Urinary bladder (tissue), 4 donors: ENCODE results near the gene ALKBH3. TPM values are rescaled to one million over a fixed set of nuclear protein-coding genes. Genes with fewer than 3 reads are reported as not detected.
A peak's percentile ranks its signal among the peaks of the same experiment; 100 is the strongest.

Source experiments
- DNase-seq: peaks from one replicate; pipeline ENCODE4 v3.0.0-alpha.2; 2015; ENCODE audit errors: extremely low spot score
- H3K27ac ChIP-seq: one replicate; pipeline ENCODE4 v1.5.1; 2013; ENCODE audit warnings: low read depth, mild to moderate bottlenecking, moderate library complexity
- H3K36me3 ChIP-seq: one replicate; pipeline ENCODE4 v1.6.1; 2013; ENCODE audit warnings: mild to moderate bottlenecking, moderate library complexity; ENCODE audit not compliant: insufficient read depth
- H3K4me1 ChIP-seq: one replicate; pipeline ENCODE4 v1.6.1; 2013; ENCODE audit warnings: mild to moderate bottlenecking, moderate library complexity; ENCODE audit not compliant: insufficient read depth
- H3K4me3 ChIP-seq: one replicate; pipeline ENCODE4 v1.5.1; 2013; ENCODE audit warnings: low read depth, low read length
- WGBS: extraction: QIAGEN DNeasy Blood & Tissue Kit; methylation state at CpG from one replicate; pipeline ENCODE4 v1.1.7; 2013; 5-methylcytosine and 5-hydroxymethylcytosine counted together
- polyA plus RNA-seq: library from polyadenylated mRNA; stranded (reverse); fragments of 200-250 nt; gene quantifications from one replicate; pipeline ENCODE4 v1.2.3, GENCODE V29; 2013
- total RNA-seq: library from RNA; depleted of rRNA; stranded (reverse); fragments of >200 nt; gene quantifications from one replicate; pipeline ENCODE4 v1.2.3, GENCODE V29; 2014
- donor health status: healthy with polysubstance abuse.
- donor health status: healthy.

ALKBH3 gene
- total and polyA plus RNA-seq, 2 donors = 27.7 to 30.2 TPM

DNA sequence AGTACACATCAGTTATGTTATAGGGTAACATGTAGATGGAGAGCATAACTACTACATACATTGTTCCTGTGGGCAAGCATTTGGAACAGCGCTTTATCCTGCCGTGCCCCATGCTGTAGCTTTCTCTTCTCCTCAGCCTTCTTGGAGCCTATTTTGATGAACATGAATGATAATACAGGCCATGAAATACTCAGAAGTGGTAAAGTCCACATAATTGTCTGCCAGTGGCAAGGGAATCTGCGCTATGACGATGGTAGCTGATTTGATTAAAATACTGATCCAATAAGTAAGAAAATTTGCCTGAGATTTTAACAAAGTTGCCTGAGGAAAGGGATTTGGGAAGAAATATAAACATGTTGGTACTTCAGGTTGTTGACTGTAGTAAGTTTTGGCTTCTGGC lies 23.3 kb downstream of the ALKBH3 start:
- no peak overlapping the region for H3K27ac ChIP-seq
- WGBS = 90% methylated on average over 4 of the region's 4 CpGs
- no peaks in the 10 kb centered on the region for H3K4me1 ChIP-seq
- peaks cover 2% of the 10 kb centered on the region for H3K36me3 ChIP-seq
- H3K4me3 ChIP-seq = no peak overlapping the region
- DNase-seq = no peak

DNA sequence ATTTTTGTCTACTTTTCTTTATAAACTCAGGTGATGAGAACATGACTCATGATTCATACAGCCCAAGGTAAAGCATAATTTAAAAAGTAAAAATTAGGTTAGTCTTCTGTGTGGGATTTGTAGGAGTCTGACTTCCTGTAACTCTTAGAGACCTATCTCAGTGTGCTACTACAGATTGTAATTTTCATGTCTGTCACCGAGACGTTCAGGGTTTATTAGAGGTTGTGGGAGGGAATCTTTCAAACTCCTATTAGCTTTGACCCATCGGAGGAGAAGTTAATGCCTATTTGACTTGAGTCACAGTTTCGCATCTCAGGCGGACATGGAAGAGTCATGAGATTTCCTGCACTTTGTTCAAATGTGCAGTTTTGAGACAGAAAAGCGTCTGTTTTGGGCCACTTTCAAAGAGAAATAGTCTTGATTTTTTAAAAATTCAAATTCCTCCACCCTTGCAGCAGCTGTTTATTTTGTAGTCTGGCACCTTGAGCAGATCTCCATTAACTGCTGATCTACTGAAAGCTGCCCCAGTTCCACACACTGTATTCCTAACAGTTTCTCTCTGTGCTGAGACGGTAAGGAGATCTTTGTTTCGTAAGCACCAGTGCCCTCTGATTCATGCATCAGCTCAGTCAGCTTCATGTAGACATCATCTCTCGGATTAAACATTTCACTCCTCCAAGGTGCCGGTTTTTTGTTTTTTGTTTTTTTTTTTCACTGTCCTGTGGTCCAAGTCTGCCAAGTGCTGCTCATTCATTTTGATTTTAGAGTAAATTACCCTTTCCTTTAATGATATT lies 24.3 kb downstream of the ALKBH3 start:
- no peak for DNase-seq
- Histone ChIP-seq H3K27ac (peak overlapping the region; percentile 86), H3K4me1 (no peaks in the 10 kb centered on the region), H3K4me3 (no peak overlapping the region), H3K36me3 (peaks cover 2% of the 10 kb centered on the region)
- WGBS = 41% methylated on average over 10 of the region's 10 CpGs

DNA sequence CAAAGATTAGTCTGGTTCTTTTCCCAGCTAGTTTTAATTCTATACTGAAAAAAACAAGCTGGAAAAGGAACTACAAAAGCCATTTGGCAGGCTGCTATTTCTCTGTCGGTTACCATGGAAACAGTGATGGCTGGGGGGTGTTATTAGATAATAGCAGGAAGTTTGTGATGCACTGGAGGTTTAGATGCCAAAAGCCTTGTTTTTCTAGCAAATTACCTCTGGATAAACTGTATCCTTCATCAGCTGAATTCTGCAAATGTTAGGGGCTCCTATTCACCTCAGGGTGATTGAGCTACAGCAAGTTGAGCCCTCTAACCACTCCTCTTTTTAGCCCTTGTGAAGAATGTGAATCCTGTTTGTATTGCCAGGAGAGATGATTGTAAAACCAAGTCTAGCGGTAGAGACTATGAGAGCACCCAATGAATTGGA lies 25.2 kb downstream of the ALKBH3 start:
- Histone ChIP-seq H3K36me3 (peaks cover 2% of the 10 kb centered on the region), H3K4me3 (no peak overlapping the region), H3K27ac (no peak overlapping the region), H3K4me1 (no peaks in the 10 kb centered on the region)
- 55% methylated on average over 2 of the region's 2 CpGs for WGBS
- peak; percentile 77 for DNase-seq

DNA sequence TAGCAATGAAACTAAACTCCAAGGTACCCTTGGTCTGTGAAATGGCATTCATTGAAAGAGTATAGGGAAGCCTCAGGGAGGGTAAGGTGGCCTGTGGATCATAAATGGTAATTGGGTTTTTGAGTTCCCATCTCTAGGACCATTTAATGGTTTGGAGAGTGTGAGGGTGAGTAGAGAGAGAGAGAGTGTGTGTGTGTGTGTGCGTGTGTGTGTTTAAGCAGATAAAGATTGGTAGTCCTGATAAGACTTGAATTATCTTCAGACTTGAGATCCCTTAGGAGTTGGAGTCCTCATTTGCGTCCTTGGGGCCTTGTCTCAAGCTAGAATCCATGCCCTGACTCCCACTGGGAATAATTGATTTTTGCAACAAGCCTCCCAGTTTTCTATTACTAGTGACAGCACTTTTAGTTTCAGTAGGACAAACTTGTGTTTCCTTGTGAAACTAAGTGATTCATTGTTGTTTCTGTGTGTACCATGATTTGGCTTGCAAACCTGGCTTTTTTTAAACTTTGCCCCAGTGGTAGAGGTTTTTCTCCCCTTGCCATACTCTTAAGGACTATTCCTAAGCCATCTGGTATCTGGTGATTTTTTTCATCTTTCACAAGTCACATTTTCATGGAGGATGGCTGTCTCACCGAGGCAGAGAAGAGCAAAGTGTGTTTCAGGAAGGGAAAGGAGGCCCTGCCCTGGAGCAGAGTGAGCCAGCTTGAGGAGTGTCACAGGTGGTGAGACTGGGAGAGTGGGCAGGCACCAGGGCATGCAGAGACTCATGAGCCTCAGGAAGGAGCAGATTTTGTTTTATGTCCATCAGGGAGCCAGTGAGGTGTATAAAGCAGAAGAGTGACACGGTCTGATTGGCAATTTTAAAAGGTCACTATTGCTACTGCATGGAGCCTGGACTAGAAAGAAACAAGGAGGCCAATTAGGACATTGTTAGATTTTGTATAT lies 26.7 kb downstream of the ALKBH3 start:
- no peak overlapping the region for H3K4me3 ChIP-seq
- 76% methylated on average over 4 of the region's 4 CpGs for WGBS
- H3K4me1 ChIP-seq = no peaks in the 10 kb centered on the region
- H3K27ac ChIP-seq = no peak overlapping the region
- no peaks in the 10 kb centered on the region for H3K36me3 ChIP-seq
- DNase-seq = no peak

DNA sequence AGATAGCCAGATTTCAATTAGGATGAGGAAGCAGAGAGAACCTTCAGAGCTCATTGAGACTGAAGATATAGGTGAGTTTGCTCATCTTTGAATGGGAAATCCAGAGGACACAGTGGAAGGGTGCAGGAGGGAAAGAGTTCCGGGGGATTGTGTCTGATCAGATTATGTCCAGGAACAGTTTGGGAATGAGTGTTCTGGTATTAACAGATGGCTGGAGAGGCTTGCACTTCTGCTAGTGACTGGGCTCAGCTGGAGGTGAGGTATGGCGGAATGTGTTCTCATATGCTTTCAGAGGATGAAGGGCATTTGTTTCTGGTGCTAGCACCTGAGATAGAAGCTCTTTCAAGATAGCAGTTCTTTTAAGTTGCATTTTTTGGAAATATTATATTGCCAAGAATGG lies 27.6 kb downstream of the ALKBH3 start:
- WGBS = 98% methylated on average over 2 of the region's 2 CpGs
- H3K4me1 ChIP-seq = no peaks in the 10 kb centered on the region
- DNase-seq = no peak
- no peak overlapping the region for H3K4me3 ChIP-seq
- H3K27ac ChIP-seq = no peak overlapping the region
- no peaks in the 10 kb centered on the region for H3K36me3 ChIP-seq

DNA sequence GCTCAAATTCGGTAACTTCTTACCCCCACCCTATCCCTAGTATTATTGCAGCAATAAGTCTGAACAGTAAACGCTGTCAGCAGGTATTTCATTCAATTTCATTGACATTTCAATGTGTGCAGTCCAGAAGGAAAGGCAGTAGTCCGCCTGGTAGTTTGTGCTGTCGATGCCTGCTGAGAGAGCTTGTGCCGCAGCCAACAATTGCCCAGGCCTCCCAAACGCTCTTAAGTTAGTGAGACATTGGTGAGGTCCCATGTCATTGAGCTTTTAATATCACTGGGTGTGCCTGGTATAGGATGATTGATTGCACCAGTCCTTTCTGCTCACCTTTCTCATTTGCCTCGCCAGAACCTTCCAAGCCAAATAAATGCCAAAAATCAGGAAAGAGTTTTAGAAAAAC lies 28.1 kb downstream of the ALKBH3 start:
- H3K4me1 ChIP-seq = no peaks in the 10 kb centered on the region
- no peak overlapping the region for H3K4me3 ChIP-seq
- WGBS = 93% methylated on average over 7 of the region's 7 CpGs
- no peak overlapping the region for H3K27ac ChIP-seq
- no peak for DNase-seq
- H3K36me3 ChIP-seq = no peaks in the 10 kb centered on the region

DNA sequence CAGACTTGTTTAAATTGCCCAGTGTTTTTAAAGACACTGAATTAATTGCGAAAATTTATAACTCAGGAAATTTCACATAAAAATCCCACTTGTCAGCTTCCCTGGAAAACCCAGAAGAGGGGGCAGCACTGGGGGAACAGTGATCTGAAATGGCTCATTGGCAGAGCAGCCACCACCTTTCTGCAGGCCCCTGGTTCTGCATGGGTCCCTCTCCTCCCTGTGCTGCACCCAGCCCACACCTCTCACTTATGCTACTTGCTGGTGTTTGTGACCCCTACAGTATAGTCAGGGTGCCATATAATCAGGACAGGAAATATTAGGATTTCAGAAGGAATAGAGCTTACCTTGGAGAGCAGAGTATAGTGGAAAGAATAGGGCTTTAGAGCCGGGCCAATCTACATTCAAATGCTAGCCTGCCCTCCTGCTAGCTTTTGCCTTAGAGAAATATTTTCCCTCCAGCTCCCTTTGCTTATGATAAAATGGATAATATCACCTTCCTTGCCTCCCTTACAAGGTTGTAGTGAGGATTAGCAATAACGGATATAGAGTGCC lies 33.3 kb downstream of the ALKBH3 start:
- H3K4me1 ChIP-seq = peaks cover 1% of the 10 kb centered on the region
- no peak for DNase-seq
- no peak overlapping the region for H3K27ac ChIP-seq
- H3K4me3 ChIP-seq = no peak overlapping the region
- 74% methylated on average over 3 of the region's 3 CpGs for WGBS
- H3K36me3 ChIP-seq = no peaks in the 10 kb centered on the region

DNA sequence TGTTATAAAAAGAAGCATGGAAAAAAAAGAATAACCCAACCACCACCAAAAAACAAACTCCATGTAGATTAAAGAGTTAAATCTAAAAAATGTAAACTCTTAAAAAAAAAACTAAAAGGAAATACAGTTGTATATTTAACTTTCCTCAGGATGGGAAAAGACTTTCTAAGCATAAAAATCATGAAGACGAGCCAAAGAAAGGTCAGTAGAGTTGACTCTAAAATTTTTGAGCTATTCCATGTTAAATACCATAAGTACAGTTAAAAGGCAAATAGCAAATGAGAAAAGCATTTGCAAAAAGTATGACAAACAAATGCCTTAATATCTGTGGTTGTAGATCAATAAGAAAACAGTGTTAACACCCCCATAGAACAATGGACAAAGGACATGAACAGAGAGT lies 33.8 kb downstream of the ALKBH3 start:
- no peak for DNase-seq
- peaks cover 1% of the 10 kb centered on the region for H3K4me1 ChIP-seq
- no peaks in the 10 kb centered on the region for H3K36me3 ChIP-seq
- H3K27ac ChIP-seq = no peak overlapping the region
- 45% methylated on average over 1 of the region's 1 CpG for WGBS
- no peak overlapping the region for H3K4me3 ChIP-seq

DNA sequence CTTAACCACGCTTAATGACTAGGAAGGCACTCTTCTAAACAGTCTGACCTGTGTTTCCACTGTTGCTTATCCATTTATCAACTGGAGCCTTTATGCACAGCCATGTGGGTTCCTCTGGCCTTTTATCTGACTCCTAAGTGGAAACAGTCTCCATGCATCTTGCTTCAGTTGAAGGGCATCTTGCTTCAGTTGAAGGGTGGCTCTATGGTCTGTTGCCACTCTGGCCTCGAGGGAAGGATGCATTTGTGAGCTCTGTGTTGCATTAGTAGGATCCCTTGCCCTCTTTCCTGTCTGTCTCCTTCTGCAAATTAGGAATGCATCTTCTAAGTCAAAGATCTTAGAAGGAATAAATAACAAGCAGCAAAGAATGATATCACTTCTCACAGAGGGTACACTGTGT lies 36.0 kb downstream of the ALKBH3 start:
- H3K27ac ChIP-seq = no peak overlapping the region
- H3K4me3 ChIP-seq = no peak overlapping the region
- H3K4me1 ChIP-seq = peaks cover 1% of the 10 kb centered on the region
- 62% methylated on average over 2 of the region's 2 CpGs for WGBS
- H3K36me3 ChIP-seq = no peaks in the 10 kb centered on the region
- DNase-seq = no peak

DNA sequence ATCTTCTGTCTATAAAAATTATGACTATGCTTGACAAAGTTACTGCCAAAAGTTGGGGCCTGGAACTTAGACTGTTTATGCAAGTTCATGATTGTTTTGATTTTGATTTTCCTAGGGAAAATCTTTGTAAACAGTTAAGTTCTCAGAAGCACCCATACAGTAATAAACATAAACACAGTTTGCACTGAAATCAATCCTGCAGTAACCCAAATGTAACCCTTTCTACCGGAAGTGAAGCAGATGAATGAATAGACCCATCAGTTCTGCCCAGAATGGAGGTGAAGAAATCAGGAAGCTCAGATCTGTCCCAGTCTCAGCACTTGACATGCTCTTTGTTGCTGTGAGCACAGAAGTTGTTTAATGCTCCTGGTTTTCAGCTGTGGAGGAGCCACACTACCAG lies 37.2 kb downstream of the ALKBH3 start:
- peak overlapping the region; percentile 69 for H3K27ac ChIP-seq
- WGBS = 39% methylated on average over 1 of the region's 1 CpG
- peaks cover 1% of the 10 kb centered on the region for H3K4me1 ChIP-seq
- no peaks in the 10 kb centered on the region for H3K36me3 ChIP-seq
- H3K4me3 ChIP-seq = no peak overlapping the region
- DNase-seq = no peak

DNA sequence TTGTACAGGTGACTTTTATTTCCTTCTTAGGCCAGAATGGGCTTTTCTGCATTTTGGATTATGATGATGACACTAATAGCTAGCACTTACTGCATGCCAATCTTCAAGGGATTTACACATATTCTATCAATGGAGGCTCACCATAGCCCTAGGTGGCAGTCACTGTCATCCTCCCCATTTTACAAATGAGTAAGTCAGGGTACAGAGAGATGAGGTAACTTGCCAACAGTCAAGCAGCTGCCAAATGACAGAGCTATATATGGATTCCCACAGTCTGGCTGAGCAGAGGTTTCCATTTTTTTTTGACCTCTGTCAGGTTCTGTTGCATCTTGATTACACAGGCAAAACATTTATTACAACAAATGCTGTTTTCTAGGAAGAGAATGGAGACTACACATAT lies 38.0 kb downstream of the ALKBH3 start:
- Histone ChIP-seq H3K36me3 (no peaks in the 10 kb centered on the region), H3K4me1 (peaks cover 1% of the 10 kb centered on the region), H3K4me3 (no peak overlapping the region), H3K27ac (no peak overlapping the region)
- no peak for DNase-seq

DNA sequence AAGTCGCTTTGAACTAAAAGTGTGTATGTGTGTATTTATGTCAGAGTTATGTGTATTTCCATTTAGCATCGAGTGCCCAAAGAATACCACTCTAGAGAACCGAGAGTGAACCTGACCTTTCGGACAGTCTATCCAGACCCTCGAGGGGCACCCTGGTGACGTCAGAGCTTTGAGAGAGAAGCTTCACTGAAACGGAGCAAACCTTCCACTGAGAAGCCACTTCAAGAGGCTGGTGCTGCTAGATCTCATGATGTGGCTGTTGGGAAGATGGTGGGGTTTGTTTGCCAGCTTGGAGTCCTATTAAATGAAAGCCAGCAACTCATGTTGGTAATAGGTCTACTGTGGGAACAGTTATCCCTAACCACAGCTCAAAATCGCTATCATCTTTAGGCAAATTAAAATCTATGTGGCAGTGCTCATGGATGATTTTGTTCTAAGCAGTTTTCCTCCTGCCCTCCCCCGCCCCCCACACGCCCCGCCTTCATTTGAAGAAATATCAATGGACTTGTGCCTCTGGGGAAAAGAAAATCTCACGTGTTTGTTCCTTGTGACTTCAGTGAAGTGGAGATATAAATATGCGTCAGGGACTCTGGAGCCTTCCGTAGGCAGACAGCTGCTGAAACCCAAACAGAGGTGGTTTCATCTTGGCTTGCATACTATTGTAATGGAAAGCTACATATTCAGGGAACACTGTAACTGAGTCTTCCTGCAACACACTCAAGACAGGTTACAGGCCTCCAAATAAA lies 39.4 kb downstream of the ALKBH3 start:
- no peak for DNase-seq
- WGBS = 68% methylated on average over 14 of the region's 14 CpGs
- no peaks in the 10 kb centered on the region for H3K36me3 ChIP-seq
- H3K27ac ChIP-seq = peak overlapping the region; percentile 90
- H3K4me1 ChIP-seq = peaks cover 1% of the 10 kb centered on the region
- H3K4me3 ChIP-seq = no peak overlapping the region
